Gastrocnemius medialis (tissue), 4 donors: Measurements from ENCODE around the gene KANK2. TPM values are rescaled to one million over a fixed set of nuclear protein-coding genes. Genes with fewer than 3 reads are reported as not detected.
A peak's percentile ranks its signal among the peaks of the same experiment; 100 is the strongest.
"Not testable (repeated sequence)": the region's sequence is repeated elsewhere in the genome, so short reads cannot be mapped to it uniquely, and the experiment has no call there.

Experiments used
- ATAC-seq, 2 donors: fragments of 150-250 bp; one replicate each; pipeline ENCODE4 v1.9.1; 2016
- DNase-seq, 2 donors: peaks; one replicate each; pipeline ENCODE4 v3.0.0-alpha.2; 2019
- H3K27ac ChIP-seq, 4 donors: fragments of 200-600 bp; sonication (generic); 1 replicate in 1 of 4; 2 replicates in 3 of 4; pipeline ENCODE4 v1.5.1; 2016 to 2018; ENCODE audit warnings: mild to moderate bottlenecking in 2 of 4, moderate library complexity in 1 of 4
- H3K27me3 ChIP-seq, 3 donors: fragments of 200-600 bp; sonication (generic) in 2 of 3; 1 replicate in 1 of 3; 2 replicates in 2 of 3; pipeline versions ENCODE4 v1.5.1 to v1.6.0; 2016 to 2019; ENCODE audit warnings: mild to moderate bottlenecking in 1 of 3, moderate library complexity in 1 of 3
- H3K36me3 ChIP-seq, 2 donors: fragments of 200-600 bp; sonication (generic) in 1 of 2; one replicate each; pipeline ENCODE4 v1.5.1; 2017 to 2018
- H3K4me1 ChIP-seq, 2 donors: fragments of 200-600 bp; sonication (generic) in 1 of 2; one replicate each; pipeline ENCODE4 v1.5.1; 2016 to 2017; ENCODE audit warnings: mild to moderate bottlenecking in 2 of 2
- H3K4me3 ChIP-seq, 4 donors: fragments of 200-600 bp; sonication (generic) in 3 of 4; 1 replicate in 1 of 4; 2 replicates in 3 of 4; pipeline ENCODE4 v1.5.1; 2016 to 2019; ENCODE audit warnings: mild to moderate bottlenecking in 2 of 4
- H3K9me3 ChIP-seq, 3 donors: fragments of 200-600 bp; sonication (generic) in 2 of 3; 1 replicate in 1 of 3; 2 replicates in 2 of 3; pipeline ENCODE4 v1.5.1; 2016 to 2019
- CTCF ChIP-seq, 5 experiments: fragments of 450-650 bp in 3 of 5; fragments of 200-600 bp in 2 of 5; sonication (generic) in 2 of 5; IDR thresholded peaks in 4 of 5; conservative IDR thresholded peaks in 1 of 5; 1 replicate in 4 of 5; 2 replicates in 1 of 5; pipeline ENCODE4 v1.5.1; 2016 to 2019; ENCODE audit warnings: antibody characterized with exemption in 5 of 5, mild to moderate bottlenecking in 3 of 5, moderate library complexity in 3 of 5
- POLR2A ChIP-seq, 2 donors: fragments of 450-650 bp; IDR thresholded peaks; one replicate each; pipeline ENCODE4 v1.6.1; 2017; ENCODE audit warnings: antibody characterized with exemption in 2 of 2, mild to moderate bottlenecking in 2 of 2, moderate library complexity in 2 of 2
- in situ Hi-C, 4 donors: fragments of 200-750 bp; cut with MboI; loops; one replicate each; pipeline versions ENCODE4 v1.15.0 to v1.8.0; 2017; ENCODE audit warnings: low sequenced_read_pairs in 4 of 4
- intact Hi-C: fragments of 100-400 bp; cut with DNase I; formaldehyde crosslinking; loops from one replicate; pipeline ENCODE4 v1.15.1; 2023; ENCODE audit warnings: low total_unique reads
- total RNA-seq, 4 donors: library from RNA; depleted of rRNA; stranded (reverse); fragments of >200 nt; gene quantifications; one replicate each; pipeline versions ENCODE4 v1.1.0 to v1.2.3, GENCODE V29; 2016

KANK2 gene
- total RNA-seq, 4 donors from 2014 or later, result 37.7 to 192 (median 149) TPM

- Histone ChIP-seq H3K4me1 (peaks cover 7 to 15% of the 10 kb centered on the region in 2 donors), H3K9me3 (no peaks in the 10 kb centered on the region), H3K36me3 (peaks cover 0 to 16% of the 10 kb centered on the region in 2 donors), H3K4me3 (no peak overlapping the region), H3K27me3 (no peaks in the 10 kb centered on the region), H3K27ac (peak overlapping the region; percentile 43 to 56 (median 51))
- no peak for ATAC-seq
- TF ChIP-seq CTCF (IDR thresholded peaks at IDR 0.05 in 4 of 5, conservative IDR thresholded peaks at IDR 0.05 in 1 of 5) (no peak), POLR2A (IDR thresholded peaks at IDR 0.05) (no peak)
- DNase-seq, result no peak
- intact Hi-C loops (loop anchor here (2.0 kb wide), 1 partner anchor 15 kb away; no protein-coding TSS in a partner anchor), in situ Hi-C loops (no loop called here)
These were observed 17.5 kb downstream of the KANK2 start for GRCh38 chr19:11179716-11180297.

- ATAC-seq, H3K9me3 ChIP-seq, H3K27me3 ChIP-seq, H3K4me3 ChIP-seq, in situ Hi-C loops, intact Hi-C loops, DNase-seq: not testable (repeated sequence)
- H3K27ac ChIP-seq, result peak overlapping the region in 3 of 4 donors; percentile 43 to 54 (median 48)
- peaks cover 0 to 22% of the 10 kb centered on the region in 2 donors for H3K36me3 ChIP-seq
- H3K4me1 ChIP-seq, result peaks cover 7 to 15% of the 10 kb centered on the region in 2 donors
These were observed 18.2 kb downstream of the KANK2 start for GRCh38 chr19:11179145-11179465.

- TF ChIP-seq POLR2A (IDR thresholded peaks at IDR 0.05) (no peak), CTCF (IDR thresholded peaks at IDR 0.05 in 4 of 5, conservative IDR thresholded peaks at IDR 0.05 in 1 of 5) (no peak)
- intact Hi-C loops, result no loop called here
- Histone ChIP-seq H3K36me3 (peaks cover 0 to 32% of the 10 kb centered on the region in 2 donors), H3K27me3 (no peaks in the 10 kb centered on the region), H3K4me3 (no peak overlapping the region), H3K4me1 (peaks cover 7 to 15% of the 10 kb centered on the region in 2 donors), H3K27ac (no peak overlapping the region), H3K9me3 (no peaks in the 10 kb centered on the region)
- no peak for DNase-seq
- in situ Hi-C loops, result no loop called here
- ATAC-seq, result no peak
These were observed 19.8 kb downstream of the KANK2 start for GRCh38 chr19:11177592-11177991.

- in situ Hi-C loops, result no loop called here
- H3K4me1 ChIP-seq, result peaks cover 7 to 15% of the 10 kb centered on the region in 2 donors
These were observed 20.7 kb downstream of the KANK2 start for GRCh38 chr19:11176466-11177193.

More at GRCh38 chr19:11176466-11177193, 20.7 kb downstream of the KANK2 start:
- Histone ChIP-seq H3K4me3 (no peak overlapping the region), H3K27me3 (no peaks in the 10 kb centered on the region), H3K9me3 (no peaks in the 10 kb centered on the region), H3K36me3 (peaks cover 0 to 39% of the 10 kb centered on the region in 2 donors), H3K27ac (no peak overlapping the region)
- no peak for DNase-seq
- ATAC-seq, result no peak
- intact Hi-C loops, result no loop called here
- TF ChIP-seq POLR2A (IDR thresholded peaks at IDR 0.05), result no peak
- TF ChIP-seq CTCF (IDR thresholded peaks at IDR 0.05 in 4 of 5, conservative IDR thresholded peaks at IDR 0.05 in 1 of 5), result no peak
